Fibroblast of skin of right biceps (primary cell): ENCODE data around the gene SORL1.
"Not testable (repeated sequence)": the region's sequence is repeated elsewhere in the genome, so short reads cannot be mapped to it uniquely, and the experiment has no call there.

Source experiments
- DNase-seq: peaks from one replicate; pipeline ENCODE4 v3.0.0-alpha.2; 2013

SORL1 gene

DNA sequence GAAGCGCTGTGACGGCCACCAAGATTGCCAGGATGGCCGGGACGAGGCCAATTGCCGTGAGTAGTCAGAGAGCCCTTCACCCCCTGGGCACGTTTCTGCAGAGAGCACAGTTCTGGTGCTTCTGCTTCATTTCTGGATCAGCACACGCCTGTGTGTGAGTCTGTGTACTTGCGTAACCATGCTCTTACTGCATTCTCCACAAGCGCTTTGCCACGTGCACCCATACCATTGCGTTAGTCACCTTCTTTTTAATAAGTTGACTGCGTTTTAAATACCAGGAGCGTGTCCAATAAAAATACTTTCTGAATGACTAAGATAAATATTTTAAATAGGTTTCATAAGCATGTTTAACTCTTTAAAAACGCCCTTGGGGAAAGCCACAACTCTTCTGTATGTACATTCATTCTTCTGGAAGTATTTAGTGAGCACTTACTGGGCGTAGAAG is 143.6 kb downstream of the SORL1 start:
- peak; percentile 99 for DNase-seq

- DNase-seq = peak; percentile 81
These were observed 144.4 kb downstream of the SORL1 start for GRCh38 chr11:121596195-121597155.

DNA sequence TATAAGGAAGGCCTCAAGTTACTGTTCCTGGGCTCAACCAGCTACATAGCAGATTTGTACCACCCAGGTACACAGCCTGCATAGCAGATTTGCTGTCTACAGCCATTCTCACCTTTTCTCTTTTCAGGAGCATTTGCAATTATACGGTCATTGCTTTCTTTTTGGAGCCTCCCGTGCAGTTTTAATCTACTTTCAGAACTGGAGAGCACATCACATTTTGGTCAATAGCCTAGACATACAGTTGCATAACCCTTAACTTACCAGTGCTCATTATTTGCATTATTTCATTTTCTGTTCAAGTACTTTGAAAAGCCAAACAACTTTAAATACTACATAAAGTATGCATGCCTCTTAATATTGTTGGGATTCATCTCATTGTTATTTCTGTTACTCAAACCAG is 151.2 kb downstream of the SORL1 start:
- DNase-seq = no peak

GRCh38 chr11:121604152-121604551 is 152.0 kb downstream of the SORL1 start:
- no peak for DNase-seq

DNA sequence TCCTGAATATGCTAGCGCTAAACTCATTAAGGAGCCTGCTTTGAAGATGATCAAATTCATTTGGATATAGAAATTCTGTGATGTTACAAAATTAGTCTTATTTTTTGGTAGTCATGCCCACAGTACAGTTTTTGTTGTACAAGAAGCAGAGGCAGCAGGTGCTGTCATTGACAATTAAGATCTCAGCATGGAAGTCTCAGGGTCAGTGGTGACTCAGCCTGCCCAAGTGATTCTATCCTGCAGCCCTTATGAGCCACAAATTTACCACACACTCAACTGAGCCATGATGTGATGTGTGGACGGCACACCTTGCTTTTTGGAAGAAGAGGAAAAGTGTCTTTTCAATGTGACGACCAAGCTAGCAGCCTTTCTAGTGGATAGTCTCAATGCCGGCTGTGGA is 154.2 kb downstream of the SORL1 start:
- no peak for DNase-seq

DNA sequence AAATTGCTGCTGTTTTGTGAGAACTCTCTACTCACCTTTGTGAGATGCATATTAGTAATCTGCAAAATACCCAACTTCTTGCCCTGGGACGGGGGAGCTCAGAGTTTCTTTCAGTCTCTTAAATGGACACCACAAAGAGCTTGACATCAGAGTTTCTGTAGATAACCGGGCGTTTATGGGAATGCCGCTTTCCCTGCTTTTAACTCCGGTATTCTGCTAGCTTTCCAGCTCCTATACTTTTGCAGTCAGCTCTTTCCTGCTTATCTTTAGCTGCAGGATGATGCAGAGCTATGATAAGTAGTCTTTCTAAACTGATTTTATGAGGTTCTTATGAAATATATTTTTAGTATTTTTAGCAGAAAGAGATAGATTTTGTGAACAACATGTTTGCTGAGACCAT is 155.2 kb downstream of the SORL1 start:
- DNase-seq = no peak

- DNase-seq = no peak
These were observed 156.5 kb downstream of the SORL1 start for GRCh38 chr11:121608545-121609098.

DNA sequence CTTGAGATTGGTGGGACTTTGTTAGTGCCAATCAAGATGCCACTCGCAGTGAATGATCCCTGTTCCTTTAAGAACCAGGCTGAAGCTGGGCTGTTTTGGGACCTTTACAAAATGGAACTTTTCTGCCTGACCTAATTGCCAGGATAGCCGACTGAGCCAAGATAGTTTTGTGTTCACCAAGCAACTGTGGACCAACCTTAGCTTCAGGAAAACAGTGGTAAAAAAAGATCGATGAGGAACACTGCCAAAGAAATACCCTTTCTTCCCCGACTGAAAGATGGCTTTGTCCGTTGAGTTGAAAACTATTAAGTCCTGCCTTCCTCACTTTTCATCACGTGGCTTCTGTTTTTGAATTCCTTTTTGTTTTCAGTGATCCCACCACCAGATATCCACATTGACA is 158.6 kb downstream of the SORL1 start:
- DNase-seq = no peak

DNA sequence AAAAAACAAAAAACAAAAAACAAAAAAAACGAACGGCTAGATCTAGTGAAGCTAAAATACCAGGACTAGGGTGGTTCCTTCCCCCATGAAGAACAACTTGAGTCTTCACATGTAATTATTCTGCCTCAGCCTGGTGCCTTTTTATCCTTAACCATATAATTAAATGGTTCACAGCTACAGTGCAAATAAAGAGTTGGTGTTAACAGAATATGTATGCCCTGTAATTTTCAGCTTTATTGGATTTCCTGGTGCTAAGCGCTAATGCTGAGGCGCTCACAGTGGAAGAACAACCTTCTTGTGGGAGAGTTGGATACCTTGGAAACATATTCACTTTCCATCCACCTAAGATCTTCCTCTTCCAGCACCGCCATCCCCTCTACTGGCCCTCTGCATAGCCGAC is 159.1 kb downstream of the SORL1 start:
- no peak for DNase-seq

DNA sequence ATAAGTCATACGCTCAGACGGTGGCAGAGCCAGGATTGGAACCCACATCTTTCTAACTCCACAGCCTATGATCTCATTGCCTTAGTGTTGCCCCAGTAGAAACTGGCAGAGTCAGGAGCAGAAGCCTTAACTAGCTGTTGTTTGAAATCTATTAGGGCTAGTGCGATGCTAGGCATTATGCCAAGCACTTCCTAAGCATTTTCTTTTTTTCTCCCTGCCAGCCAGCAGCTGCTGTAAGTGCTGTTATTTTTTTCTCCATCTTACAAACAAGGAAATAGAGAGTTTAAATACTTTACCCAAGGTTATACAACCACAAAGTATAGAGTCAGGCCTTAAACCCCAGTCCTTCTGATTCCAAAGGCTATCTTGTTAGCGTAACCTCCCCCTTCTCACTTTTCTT is 161.6 kb downstream of the SORL1 start:
- DNase-seq = no peak

GRCh38 chr11:121614636-121615240 is 162.6 kb downstream of the SORL1 start:
- peak; percentile 23 for DNase-seq

DNA sequence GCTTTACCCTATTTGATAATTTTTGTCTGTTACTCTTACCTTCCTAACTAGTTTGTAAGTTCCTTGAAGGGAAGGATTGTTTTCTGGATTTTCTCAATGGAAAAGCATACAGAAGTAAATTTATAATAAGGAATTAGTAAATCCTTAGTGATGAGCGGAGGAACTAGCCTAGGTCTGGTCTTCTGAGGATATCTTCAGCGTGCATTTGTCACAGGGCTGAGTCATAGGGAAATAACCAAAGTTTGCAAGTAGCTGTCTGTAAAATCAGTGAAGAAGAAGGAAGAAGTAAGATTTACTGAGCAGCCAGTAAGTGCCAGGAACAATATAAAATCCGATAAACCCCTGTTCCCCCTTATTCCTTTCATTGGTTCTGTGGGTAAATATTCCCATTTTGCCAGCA is 163.4 kb downstream of the SORL1 start:
- peak; percentile 68 for DNase-seq

- peak; percentile 31 for DNase-seq
These were observed 166.4 kb downstream of the SORL1 start for GRCh38 chr11:121618516-121618915.

- no peak for DNase-seq
These were observed 173.8 kb downstream of the SORL1 start for GRCh38 chr11:121625777-121626506.

DNA sequence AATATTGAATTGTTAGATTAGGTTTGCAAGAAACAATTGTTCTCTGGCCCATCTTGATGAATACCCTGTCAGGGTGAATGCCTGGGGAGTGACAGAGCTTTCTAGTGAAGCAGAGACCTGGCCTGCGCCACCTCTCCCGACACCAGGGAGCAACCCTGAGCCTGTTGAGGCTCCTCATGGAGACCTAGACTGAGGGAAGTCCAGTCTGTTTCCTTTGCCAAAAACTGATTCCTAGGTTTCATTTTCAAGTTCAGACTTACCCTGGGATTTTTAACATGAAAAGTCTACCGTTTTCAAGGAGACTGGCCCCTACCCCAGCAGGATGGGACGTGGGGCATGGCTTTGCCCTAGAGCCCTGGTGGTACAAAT is 174.4 kb downstream of the SORL1 start:
- no peak for DNase-seq

GRCh38 chr11:121626980-121627379 is 174.9 kb downstream of the SORL1 start:
- DNase-seq = no peak

DNA sequence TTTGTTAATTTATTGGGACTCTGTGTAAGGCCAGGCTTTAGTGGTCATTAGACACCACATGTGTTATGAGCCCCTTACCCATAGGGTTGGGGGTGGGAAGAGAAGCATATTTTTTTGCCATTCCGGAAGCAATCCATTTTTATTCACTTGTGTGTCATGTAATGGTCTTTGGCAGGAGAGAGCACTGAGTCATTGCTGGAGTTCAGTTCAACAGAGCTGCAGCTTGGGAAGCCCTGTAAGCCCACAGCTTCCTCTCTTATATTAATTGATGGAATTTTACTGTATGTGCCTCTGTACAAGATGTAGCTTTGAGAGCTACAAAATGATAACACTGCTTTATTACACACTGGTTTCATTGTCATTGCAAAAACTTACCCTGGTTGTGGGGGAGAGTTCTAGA is 177.9 kb downstream of the SORL1 start:
- DNase-seq = peak; percentile 89

DNA sequence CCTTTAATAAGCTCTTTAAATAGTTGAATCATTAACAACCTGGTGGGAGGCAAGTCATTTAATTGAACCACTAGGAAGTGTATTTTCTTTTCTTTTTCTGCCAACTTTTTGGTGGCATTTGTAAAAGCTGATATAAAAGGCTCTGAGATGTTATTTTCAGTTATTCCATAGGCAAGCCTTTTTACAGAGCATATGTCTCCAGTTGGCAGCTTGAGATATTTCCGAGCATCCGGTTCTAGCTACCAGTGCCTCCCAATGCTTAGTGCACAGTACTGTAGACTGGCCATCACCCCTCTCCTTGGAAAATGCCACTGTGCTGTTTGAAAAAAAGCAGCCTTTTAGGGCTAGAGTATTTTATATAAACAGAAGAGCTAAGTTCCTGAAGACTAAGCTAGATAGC is 179.3 kb downstream of the SORL1 start:
- no peak for DNase-seq

DNA sequence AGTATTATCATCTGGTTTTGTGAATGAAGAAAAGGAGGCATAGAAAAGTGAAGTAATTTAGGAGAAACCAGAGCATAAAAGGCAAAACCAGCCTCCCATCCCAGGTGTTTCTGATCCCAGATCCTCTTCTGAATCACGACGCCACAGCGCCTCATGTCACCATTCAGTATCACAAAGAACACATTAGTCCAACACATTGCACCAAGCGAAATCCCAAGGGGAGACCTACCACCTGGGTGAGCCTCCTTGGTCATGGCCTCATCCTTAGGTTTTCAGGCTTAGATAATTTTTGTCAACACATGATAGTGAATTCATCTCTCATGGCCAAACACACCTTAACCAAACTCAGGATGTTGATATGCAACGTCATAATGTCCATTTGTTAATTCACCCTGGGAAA is 182.2 kb downstream of the SORL1 start:
- DNase-seq = no peak

GRCh38 chr11:121634889-121635288 is 182.8 kb downstream of the SORL1 start:
- peak; percentile 84 for DNase-seq

DNA sequence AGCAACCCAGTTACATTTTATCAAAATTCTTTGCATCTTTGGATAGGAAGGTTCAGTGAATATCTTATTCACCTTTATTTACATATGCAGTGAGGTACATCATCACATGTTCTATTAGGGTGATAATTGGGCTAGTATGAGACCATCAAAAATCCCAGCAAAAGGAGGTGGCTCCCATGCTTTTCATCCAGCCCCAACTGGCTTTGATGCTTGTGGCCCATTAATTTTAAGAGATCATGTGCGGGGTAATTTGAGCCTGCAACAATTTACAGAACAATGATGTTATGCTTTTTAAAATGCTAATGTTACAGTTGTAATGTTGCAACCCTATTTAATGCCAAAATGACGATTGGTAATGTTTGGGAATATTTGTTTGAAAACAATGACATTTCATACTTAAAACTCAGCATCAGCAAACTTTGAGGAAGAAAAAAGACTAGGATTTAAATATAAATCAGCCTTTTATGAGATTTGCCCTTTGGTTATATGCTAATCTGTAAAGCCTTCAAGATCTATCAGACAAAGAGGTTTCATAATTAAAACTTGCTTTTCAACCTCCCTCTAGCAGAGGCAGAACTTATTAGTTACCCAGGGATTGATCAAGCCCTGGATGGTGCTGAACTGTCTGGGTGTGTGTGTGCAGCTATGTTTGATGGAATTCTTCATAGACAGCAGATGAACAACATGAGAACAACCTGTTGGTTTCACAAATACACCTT is 184.1 kb downstream of the SORL1 start:
- DNase-seq = no peak

GRCh38 chr11:121636800-121637176 is 184.7 kb downstream of the SORL1 start:
- no peak for DNase-seq

DNA sequence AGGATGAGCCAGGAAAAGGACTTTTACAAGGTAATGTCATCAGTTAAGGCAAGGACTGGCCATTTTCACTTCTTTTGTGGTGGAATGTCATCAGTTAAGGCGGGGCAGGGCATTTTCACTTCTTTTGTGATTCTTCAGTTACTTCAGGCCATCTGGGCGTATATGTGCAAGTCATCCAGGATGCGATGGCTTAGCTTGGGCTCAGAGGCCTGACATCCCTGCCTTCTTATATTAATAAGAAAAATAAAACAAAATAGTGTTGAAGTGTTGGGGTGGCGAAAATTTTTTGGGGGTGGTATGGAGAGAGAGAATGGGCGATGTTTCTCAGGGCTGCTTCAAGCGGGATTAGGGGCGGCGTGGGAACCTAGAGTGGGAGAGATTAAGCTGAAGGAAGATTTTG is 185.5 kb downstream of the SORL1 start:
- DNase-seq = not testable (repeated sequence)
